ENCODE measurements around the gene XDH. TPM values are rescaled to one million over a fixed set of nuclear protein-coding genes. Genes with fewer than 3 reads are reported as not detected.
A peak's percentile ranks its signal among the peaks of the same experiment; 100 is the strongest.

Gene XDH
- total and polyA plus RNA-seq, 9 of the 15 experiments (the other 6 are each of a cell fraction or from before 2014, with no cell fraction given) = 0.04 to 0.06 TPM; not detected in 7

DNA sequence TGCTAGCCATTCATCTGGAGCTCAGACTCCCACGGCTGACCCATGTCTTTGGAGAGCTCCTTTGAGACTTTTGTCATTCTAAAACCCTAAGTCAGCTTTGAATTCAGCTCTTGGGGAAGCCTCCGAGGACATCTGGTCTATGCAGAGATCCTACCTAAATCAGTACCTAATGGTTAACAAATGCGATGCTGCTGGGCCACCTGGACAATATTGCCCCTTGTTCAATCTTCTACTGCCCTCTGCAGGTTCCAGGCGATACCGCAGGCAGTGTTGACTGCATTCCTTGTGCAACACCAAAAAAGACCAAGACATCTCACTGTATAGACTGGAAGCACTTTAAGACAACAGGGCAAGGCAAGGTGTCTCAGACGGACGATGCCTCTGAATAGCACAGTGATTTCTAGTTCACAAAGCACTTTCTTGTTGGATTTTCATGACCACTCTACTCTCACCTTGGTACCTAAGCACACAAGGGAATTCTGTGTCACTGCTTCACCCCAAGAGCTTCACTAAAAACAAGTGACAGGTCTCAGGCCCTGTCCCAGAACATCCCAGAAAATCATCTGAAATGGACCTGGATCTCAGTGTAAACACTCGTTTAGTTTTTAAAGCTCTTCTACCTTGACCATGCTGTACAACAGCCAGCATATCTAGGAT, 80.9 kb downstream of the XDH start (continued):
- TF ChIP-seq ZNF253 (CRISPR knock-in tag; conservative IDR thresholded peaks at IDR 0.05) (no peak), HIVEP1 (CRISPR knock-in tag; IDR thresholded peaks at IDR 0.05) (no peak), ZBTB1 (CRISPR knock-in tag; IDR thresholded peaks at IDR 0.05; ENCODE audit: borderline replicate concordance, low read depth) (no peak), CHD2 (IDR thresholded peaks at IDR 0.05; ENCODE audit: low read depth, low read length) (no peak), CREB3L1 (IDR thresholded peaks at IDR 0.05; ENCODE audit: borderline replicate concordance, low read depth) (no peak), ZC3H8 (IDR thresholded peaks at IDR 0.05) (no peak), POLR2AphosphoS2 (IDR thresholded peaks at IDR 0.05; ENCODE audit: low read length) (no peak), EZH2 (IDR thresholded peaks at IDR 0.05; ENCODE audit: borderline replicate concordance, low read depth, low read length) (no peak), LARP7 (IDR thresholded peaks at IDR 0.05) (no peak), PHF21A (IDR thresholded peaks at IDR 0.05; ENCODE audit: borderline replicate concordance, low read depth) (no peak), MCM7 (IDR thresholded peaks at IDR 0.05) (no peak), ZNF12 (CRISPR knock-in tag; IDR thresholded peaks at IDR 0.05) (no peak), POLR2H (tag; IDR thresholded peaks at IDR 0.05; ENCODE audit: low read depth) (no peak), ARID2 (IDR thresholded peaks at IDR 0.05) (peak; percentile 25; the same call in 1 of the 2 replicates), NEUROD1 (IDR thresholded peaks at IDR 0.05; ENCODE audit: borderline replicate concordance, low read depth, low read length, partially characterized antibody) (no peak), PRMT5 (CRISPR knock-in tag; IDR thresholded peaks at IDR 0.05) (no peak), CCAR2 (IDR thresholded peaks at IDR 0.05; ENCODE audit: low read depth, low read length) (no peak), RAD21 (CRISPR knock-in tag; conservative IDR thresholded peaks at IDR 0.05 in 1 of 2, IDR thresholded peaks at IDR 0.05 in 1 of 2) (peak; percentile 75 to 88), ZNF311 (CRISPR knock-in tag; IDR thresholded peaks at IDR 0.05) (no peak), SMARCA5 (IDR thresholded peaks at IDR 0.05) (no peak), STAG1 (CRISPR knock-in tag; IDR thresholded peaks at IDR 0.05; ENCODE audit: borderline replicate concordance) (peak; percentile 47; the same call in 1 of the 2 replicates), ZKSCAN1 (IDR thresholded peaks at IDR 0.05; ENCODE audit: low read depth, low read length) (no peak), ZNF699 (CRISPR knock-in tag; IDR thresholded peaks at IDR 0.05; ENCODE audit: insufficient replicate concordance) (no peak), SAP30 (IDR thresholded peaks at IDR 0.05; ENCODE audit: borderline replicate concordance, insufficient read depth, low read depth, low read length, poor library complexity, severe bottlenecking) (no peak), NR3C1 (CRISPR knock-in tag; IDR thresholded peaks at IDR 0.05) (no peak), THAP12 (CRISPR knock-in tag; IDR thresholded peaks at IDR 0.05) (no peak), ZNF134 (CRISPR knock-in tag; conservative IDR thresholded peaks at IDR 0.05) (no peak), NFYB (IDR thresholded peaks at IDR 0.05; ENCODE audit: extremely low read depth, insufficient read length) (no peak)
- TF ChIP-seq, protein P1, sequence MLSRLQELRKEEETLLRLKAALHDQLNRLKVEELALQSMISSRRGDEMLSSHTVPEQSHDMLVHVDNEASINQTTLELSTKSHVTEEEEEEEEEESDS (CRISPR knock-in tag; IDR thresholded peaks at IDR 0.05) = no peak

All from K562 (cell line).